Transverse colon (tissue), 4 donors: ENCODE data around the gene THEM4. TPM values are rescaled to one million over a fixed set of nuclear protein-coding genes. Genes with fewer than 3 reads are reported as not detected.

ENCODE experiments used
- DNase-seq: peaks from one replicate; pipeline ENCODE4 v3.0.0-alpha.2; 2019
- H3K27ac ChIP-seq, 4 donors: fragments of 200-600 bp; sonication (generic); 2 replicates each; pipeline ENCODE4 v1.5.1; 2016 to 2018; ENCODE audit warnings: inconsistent platforms in 4 of 4
- H3K27me3 ChIP-seq: fragments of 200-600 bp; sonication (generic); 2 replicates; pipeline ENCODE4 v1.5.1; 2017; ENCODE audit warnings: inconsistent platforms
- H3K36me3 ChIP-seq, 4 donors: fragments of 200-600 bp; sonication (generic); 2 replicates each; pipeline ENCODE4 v1.5.1; 2017 to 2019; ENCODE audit warnings: inconsistent platforms in 4 of 4
- H3K4me1 ChIP-seq, 4 donors: fragments of 200-600 bp; sonication (generic); 2 replicates each; pipeline ENCODE4 v1.5.1; 2017 to 2020; ENCODE audit warnings: inconsistent platforms in 4 of 4
- H3K4me3 ChIP-seq, 4 donors: fragments of 200-600 bp; sonication (generic); 1 replicate in 1 of 4; 2 replicates in 3 of 4; pipeline versions ENCODE4 v1.5.1 to v1.6.1; 2017 to 2019; ENCODE audit warnings: inconsistent platforms in 4 of 4
- H3K9me3 ChIP-seq, 2 donors: fragments of 200-600 bp; sonication (generic); 2 replicates each; pipeline ENCODE4 v1.5.1; 2017 to 2019; ENCODE audit warnings: inconsistent platforms in 2 of 2
- EP300 ChIP-seq: sonication (generic); formaldehyde crosslinking; IDR thresholded peaks from one replicate; pipeline ENCODE4 v1.6.1; 2017; ENCODE audit warnings: antibody characterized with exemption, low read depth
- POLR2A ChIP-seq: fragments of 450-650 bp; IDR thresholded peaks from one replicate; pipeline ENCODE4 v1.6.1; 2016; ENCODE audit warnings: antibody characterized with exemption, mild to moderate bottlenecking, moderate library complexity
- POLR2AphosphoS5 ChIP-seq, 3 donors: sonication (generic); formaldehyde crosslinking; IDR thresholded peaks; one replicate each; pipeline ENCODE4 v1.6.1; 2016; ENCODE audit warnings: antibody characterized with exemption in 3 of 3
- WGBS, 2 donors: methylation state at CpG; one replicate each; pipeline ENCODE4 v1.1.5; 2018; ENCODE audit warnings: low coverage in 1 of 2; 5-methylcytosine and 5-hydroxymethylcytosine counted together
- in situ Hi-C, 4 donors: fragments of 200-750 bp; cut with MboI; loops; one replicate each; pipeline versions ENCODE4 v1.15.0 to v1.15.1; 2017; ENCODE audit warnings: low sequenced_read_pairs in 3 of 4, low pct_ligation_motif_present in 1 of 4, low pct_unique_long_range_greater_than_20kb in 1 of 4
- intact Hi-C: fragments of 100-400 bp; cut with DNase I; formaldehyde crosslinking; loops from one replicate; pipeline ENCODE4 v1.15.1; 2023; ENCODE audit warnings: low total_unique reads
- total RNA-seq, 4 donors: library from RNA; depleted of rRNA; stranded (reverse); fragments of >200 nt; gene quantifications; one replicate each; pipeline ENCODE4 v1.1.0, GENCODE V29; 2016
- TF ChIP-seq, protein P1 (sequence below), 5 experiments: fragments of 200-600 bp in 3 of 5; fragments of 450-650 bp in 2 of 5; sonication (generic) in 3 of 5; IDR thresholded peaks; 1 replicate in 2 of 5; 2 replicates in 3 of 5; pipeline ENCODE4 v1.5.1; 2016 to 2017; ENCODE audit warnings: antibody characterized with exemption in 5 of 5, inconsistent platforms in 3 of 5, mild to moderate bottlenecking in 2 of 5, moderate library complexity in 1 of 5

THEM4 gene
- total RNA-seq, 4 donors from 2014 or later = 4.6 to 21.8 (median 9.5) TPM

DNA sequence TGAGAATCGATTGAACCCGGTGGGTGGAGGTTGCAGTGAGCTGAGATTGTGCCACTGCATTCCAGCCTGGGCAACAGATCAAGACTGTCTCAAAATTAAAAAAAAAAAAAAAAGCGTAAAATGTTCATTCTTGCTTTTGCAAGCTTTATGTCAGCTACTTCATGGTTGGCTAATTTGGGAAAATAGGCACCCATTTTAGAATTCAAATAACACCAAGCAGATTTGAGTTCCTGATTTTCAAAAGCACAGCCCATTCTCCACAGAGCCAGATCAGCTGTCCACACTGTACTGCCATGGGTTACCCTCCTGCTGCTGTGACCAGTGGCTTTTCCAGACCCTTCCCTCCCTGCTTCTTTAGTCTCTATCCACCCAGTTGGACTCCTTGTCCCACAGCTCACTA, 60.2 kb downstream of the THEM4 start:
- no peaks in the 10 kb centered on the region for H3K36me3 ChIP-seq
- in situ Hi-C loops = no loop called here
- H3K4me1 ChIP-seq = no peaks in the 10 kb centered on the region
- H3K27me3 ChIP-seq = peaks cover 14% of the 10 kb centered on the region
- no peak for DNase-seq
- no peak for TF ChIP-seq POLR2A
- no peak for TF ChIP-seq POLR2AphosphoS5 (IDR thresholded peaks at IDR 0.05)
- no peak overlapping the region for H3K4me3 ChIP-seq
- WGBS, 2 donors = 78 to 80% methylated on average over 3 of the region's 3 CpGs
- no peak overlapping the region for H3K27ac ChIP-seq
- no peaks in the 10 kb centered on the region for H3K9me3 ChIP-seq
- intact Hi-C loops = no loop called here

DNA sequence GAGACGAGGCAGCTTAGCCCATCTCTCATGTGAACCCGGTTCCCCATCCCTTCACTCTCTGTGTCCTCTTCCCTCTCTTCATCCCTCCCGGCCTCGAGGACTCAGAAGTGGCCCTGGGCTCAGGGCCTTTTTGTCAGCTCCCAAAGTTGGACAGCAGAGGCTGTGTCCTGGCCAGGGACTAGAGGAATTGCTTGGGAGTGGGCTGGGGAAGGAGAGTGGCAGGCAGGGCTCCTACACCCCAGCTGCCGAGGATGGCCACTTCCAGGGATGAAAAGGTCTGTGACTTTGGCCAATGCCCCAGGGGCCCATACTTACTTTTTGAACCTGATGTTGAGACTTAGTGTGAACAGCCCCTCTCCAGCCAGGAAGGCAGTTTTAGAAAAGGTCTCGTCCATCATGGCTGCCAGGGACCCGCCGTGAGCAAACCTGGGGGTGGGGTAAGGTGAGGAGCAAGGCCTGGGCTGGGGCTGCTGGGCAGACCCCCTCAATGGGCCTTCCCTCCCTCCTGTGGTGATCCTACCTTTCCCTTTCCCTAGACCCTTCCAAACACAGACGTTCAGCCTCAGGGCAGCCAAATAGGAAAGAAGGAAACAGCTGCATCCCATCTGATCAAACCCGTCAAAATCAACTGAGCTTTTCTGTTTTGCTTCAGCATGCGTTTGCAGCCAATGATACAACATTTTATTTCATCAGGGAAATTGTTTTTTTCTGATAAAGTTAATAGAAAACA, 61.3 kb downstream of the THEM4 start:
- WGBS, 2 donors = 64 to 69% methylated on average over 6 to 11 of the region's 11 CpGs
- intact Hi-C loops (no loop called here), in situ Hi-C loops (no loop called here)
- TF ChIP-seq POLR2A (no peak), EP300 (no peak), POLR2AphosphoS5 (IDR thresholded peaks at IDR 0.05) (no peak)
- TF ChIP-seq, protein P1, sequence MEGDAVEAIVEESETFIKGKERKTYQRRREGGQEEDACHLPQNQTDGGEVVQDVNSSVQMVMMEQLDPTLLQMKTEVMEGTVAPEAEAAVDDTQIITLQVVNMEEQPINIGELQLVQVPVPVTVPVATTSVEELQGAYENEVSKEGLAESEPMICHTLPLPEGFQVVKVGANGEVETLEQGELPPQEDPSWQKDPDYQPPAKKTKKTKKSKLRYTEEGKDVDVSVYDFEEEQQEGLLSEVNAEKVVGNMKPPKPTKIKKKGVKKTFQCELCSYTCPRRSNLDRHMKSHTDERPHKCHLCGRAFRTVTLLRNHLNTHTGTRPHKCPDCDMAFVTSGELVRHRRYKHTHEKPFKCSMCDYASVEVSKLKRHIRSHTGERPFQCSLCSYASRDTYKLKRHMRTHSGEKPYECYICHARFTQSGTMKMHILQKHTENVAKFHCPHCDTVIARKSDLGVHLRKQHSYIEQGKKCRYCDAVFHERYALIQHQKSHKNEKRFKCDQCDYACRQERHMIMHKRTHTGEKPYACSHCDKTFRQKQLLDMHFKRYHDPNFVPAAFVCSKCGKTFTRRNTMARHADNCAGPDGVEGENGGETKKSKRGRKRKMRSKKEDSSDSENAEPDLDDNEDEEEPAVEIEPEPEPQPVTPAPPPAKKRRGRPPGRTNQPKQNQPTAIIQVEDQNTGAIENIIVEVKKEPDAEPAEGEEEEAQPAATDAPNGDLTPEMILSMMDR (IDR thresholded peaks at IDR 0.05) = no peak
- Histone ChIP-seq H3K27ac (no peak overlapping the region), H3K4me1 (no peaks in the 10 kb centered on the region), H3K36me3 (no peaks in the 10 kb centered on the region), H3K27me3 (peaks cover 14% of the 10 kb centered on the region), H3K4me3 (no peak overlapping the region), H3K9me3 (no peaks in the 10 kb centered on the region)
- DNase-seq = no peak

DNA sequence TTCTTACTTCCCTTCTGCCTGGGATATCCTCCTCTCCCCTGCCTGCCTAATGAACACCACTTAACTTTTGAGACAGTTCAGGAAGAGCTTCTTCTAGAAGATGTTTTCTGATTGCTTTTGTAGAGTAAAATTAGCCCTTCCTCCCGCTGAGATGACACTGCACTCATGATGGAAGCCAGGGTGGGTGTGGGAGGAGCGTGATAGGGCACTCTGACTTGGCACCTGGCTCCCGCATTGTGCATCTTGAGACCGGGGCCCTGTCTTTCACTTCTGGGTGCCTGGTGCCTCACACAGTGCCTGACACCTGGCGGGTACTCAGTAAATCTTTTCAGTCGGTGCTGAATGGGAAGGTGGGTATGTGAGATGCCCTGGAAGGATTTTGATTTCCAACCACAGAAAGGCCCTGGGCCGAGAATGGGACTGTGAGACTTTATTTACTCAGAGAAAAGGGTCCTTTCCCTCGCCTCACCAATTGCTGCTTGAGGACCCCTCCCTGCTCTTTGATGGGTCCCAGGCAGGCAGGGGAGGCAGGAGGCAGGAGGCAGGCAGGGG, 62.5 kb downstream of the THEM4 start:
- in situ Hi-C loops (no loop called here), intact Hi-C loops (no loop called here)

DNA sequence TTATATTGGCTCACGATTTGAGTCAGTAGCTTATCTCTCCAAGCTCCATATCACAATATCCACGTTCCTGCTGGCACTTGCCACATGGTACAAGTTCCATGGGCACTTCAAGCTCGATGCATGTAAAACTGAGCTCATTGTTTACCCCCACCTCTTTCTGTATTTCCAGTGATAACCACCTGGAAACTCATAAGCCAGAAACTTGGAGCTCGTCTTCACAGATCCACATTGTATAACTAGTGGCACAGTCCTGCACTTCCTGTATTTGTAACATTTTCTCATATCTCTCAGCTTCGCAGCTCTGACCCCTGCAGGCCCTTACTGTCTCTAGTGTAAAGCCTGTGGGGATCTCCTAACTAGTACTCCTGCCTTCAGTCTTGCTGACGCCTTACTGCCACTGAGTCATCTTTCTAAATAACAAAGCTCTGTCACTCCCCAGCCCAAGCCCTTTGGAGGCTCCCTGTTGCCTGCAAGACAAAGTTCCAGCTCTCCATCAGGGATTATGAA, 63.2 kb downstream of the THEM4 start:
- 54 to 64% methylated on average over 5 to 6 of the region's 6 CpGs for WGBS, 2 donors
- in situ Hi-C loops = no loop called here
- TF ChIP-seq, protein P1 (IDR thresholded peaks at IDR 0.05) = no peak
- TF ChIP-seq EP300 (no peak), POLR2A (no peak)
- no peaks in the 10 kb centered on the region for H3K9me3 ChIP-seq
- no peak for DNase-seq
- H3K27me3 ChIP-seq = peaks cover 14% of the 10 kb centered on the region
- intact Hi-C loops = no loop called here
- H3K27ac ChIP-seq = no peak overlapping the region
- H3K4me3 ChIP-seq = no peak overlapping the region
- H3K36me3 ChIP-seq = no peaks in the 10 kb centered on the region
- no peaks in the 10 kb centered on the region for H3K4me1 ChIP-seq

More for the DNA sequence above, 62.5 kb downstream of the THEM4 start:
- Histone ChIP-seq H3K36me3 (no peaks in the 10 kb centered on the region), H3K4me1 (no peaks in the 10 kb centered on the region), H3K9me3 (no peaks in the 10 kb centered on the region), H3K27ac (no peak overlapping the region), H3K4me3 (no peak overlapping the region), H3K27me3 (peaks cover 14% of the 10 kb centered on the region)
- WGBS, 2 donors = 75 to 79% methylated on average over 2 to 8 of the region's 8 CpGs
- DNase-seq = no peak
- TF ChIP-seq, protein P1 (IDR thresholded peaks at IDR 0.05) = no peak
- TF ChIP-seq POLR2A (no peak), POLR2AphosphoS5 (IDR thresholded peaks at IDR 0.05) (no peak), EP300 (no peak)
